H1 (cell line): Measurements from ENCODE around the gene RAD51D. TPM values are rescaled to one million over a fixed set of nuclear protein-coding genes. Genes with fewer than 3 reads are reported as not detected.

Experiments used
- CTCF ChIA-PET: fragments of 300-600 bp; sonication (Branson Sonifier 250); formaldehyde crosslinking; loops from one replicate; lab custom pipeline; 2021; ENCODE audit not compliant: partially characterized antibody; lab: Charles Lee
- POLR2A ChIA-PET: fragments of 300-600 bp; sonication (Branson Sonifier 250); formaldehyde crosslinking; loops from one replicate; lab custom pipeline; 2021; ENCODE audit warnings: inconsistent platforms; ENCODE audit not compliant: partially characterized antibody; lab: Charles Lee
- DNase-seq, 2 experiments: peaks; one replicate each; pipeline versions ENCODE4 v3.0.0 to v3.0.0-alpha.2; 2010 to 2022; ENCODE audit warnings: low spot score in 2 of 2, low read depth in 1 of 2, mixed read lengths in 1 of 2
- FAIRE-seq: peaks from 2 replicates; lab custom pipeline; 2011; peaks lifted over from hg19 to GRCh38; lab: Jason Lieb, UNC
- H2AFZ ChIP-seq: 2 replicates; pipeline ENCODE4 v1.8.1; 2012; ENCODE audit warnings: low read length, inconsistent platforms
- H2AK5ac ChIP-seq: 2 replicates; pipeline ENCODE4 v1.6.1; 2013; ENCODE audit warnings: low read depth, low read length
- H2BK120ac ChIP-seq: replicated peaks from 2 replicates; pipeline ENCODE3; 2013; ENCODE audit warnings: low read depth, low read length, inconsistent platforms
- H2BK12ac ChIP-seq: 2 replicates; pipeline ENCODE4 v1.6.1; 2013; ENCODE audit warnings: low read depth, low read length
- H2BK15ac ChIP-seq: 2 replicates; pipeline ENCODE4 v1.6.1; 2013; ENCODE audit warnings: low read length
- H2BK20ac ChIP-seq: 2 replicates; pipeline ENCODE4 v1.6.1; 2013; ENCODE audit warnings: low read length
- H2BK5ac ChIP-seq: 2 replicates; pipeline ENCODE4 v1.6.1; 2013; ENCODE audit warnings: low read depth, low read length
- H3K14ac ChIP-seq: 2 replicates; pipeline ENCODE4 v1.6.1; 2013; ENCODE audit warnings: inconsistent platforms; ENCODE audit not compliant: insufficient read length
- H3K18ac ChIP-seq: 2 replicates; pipeline ENCODE4 v1.6.1; 2013; ENCODE audit warnings: low read length; ENCODE audit errors: extremely low read depth
- H3K23ac ChIP-seq: 2 replicates; pipeline ENCODE4 v1.6.1; 2013; ENCODE audit warnings: inconsistent platforms; ENCODE audit not compliant: insufficient read length
- H3K23me2 ChIP-seq: 2 replicates; pipeline ENCODE4 v1.6.1; 2013; ENCODE audit warnings: low read depth, low read length
- H3K27ac ChIP-seq: 2 replicates; pipeline ENCODE4 v1.6.1; 2011; ENCODE audit warnings: low read depth, low read length, inconsistent platforms
- H3K27me3 ChIP-seq, 4 experiments: replicated peaks in 1 of 4; 1 replicate in 1 of 4; 2 replicates in 3 of 4; pipeline versions ENCODE4 v1.6.1 to v1.8.1; 2011 to 2013; ENCODE audit warnings: low read length in 3 of 4, mild to moderate bottlenecking in 3 of 4, inconsistent platforms in 2 of 4, mixed read lengths in 2 of 4, moderate library complexity in 1 of 4; ENCODE audit not compliant: control insufficient read depth in 3 of 4, insufficient read depth in 3 of 4; ENCODE audit errors: extremely low read depth in 1 of 4
- H3K36me3 ChIP-seq, 4 experiments: 2 replicates each; pipeline versions ENCODE4 v1.6.1 to v1.8.1; 2011 to 2013; ENCODE audit warnings: mild to moderate bottlenecking in 4 of 4, low read length in 3 of 4, moderate library complexity in 2 of 4, control low read depth in 1 of 4, inconsistent platforms in 1 of 4; ENCODE audit not compliant: insufficient read depth in 4 of 4, control insufficient read depth in 2 of 4
- H3K4ac ChIP-seq: replicated peaks from 2 replicates; pipeline ENCODE3; 2013; ENCODE audit warnings: low read length, low read depth, mixed read lengths, inconsistent platforms; ENCODE audit not compliant: insufficient read length
- H3K4me1 ChIP-seq, 4 experiments: replicated peaks in 1 of 4; 1 replicate in 1 of 4; 2 replicates in 3 of 4; pipeline versions ENCODE4 v1.6.1 to v1.8.1; 2011 to 2013; ENCODE audit warnings: low read length in 3 of 4, inconsistent platforms in 2 of 4, mixed read lengths in 1 of 4; ENCODE audit not compliant: insufficient read depth in 4 of 4, control insufficient read depth in 3 of 4
- H3K4me2 ChIP-seq, 2 experiments: 2 replicates each; pipeline versions ENCODE4 v1.6.1 to v1.8.1; 2011 to 2013; ENCODE audit warnings: low read depth in 2 of 2, low read length in 2 of 2, control low read depth in 1 of 2, inconsistent platforms in 1 of 2, mild to moderate bottlenecking in 1 of 2; ENCODE audit not compliant: insufficient read depth in 1 of 2
- H3K4me3 ChIP-seq, 4 experiments: fragments of 200-600, 300-600 bp in 1 of 4; sonication (generic), shearing (Covaris generic), sonication (Bioruptor Twin) in 1 of 4; 2 replicates each; pipeline versions ENCODE4 v1.5.1 to v1.8.1; 2011 to 2016; ENCODE audit warnings: low read length in 4 of 4, low read depth in 3 of 4, control low read depth in 2 of 4, inconsistent platforms in 2 of 4, mild to moderate bottlenecking in 2 of 4, mixed read lengths in 1 of 4, moderate library complexity in 1 of 4; ENCODE audit not compliant: insufficient read depth in 2 of 4; ENCODE audit errors: extremely low read depth in 1 of 4
- H3K56ac ChIP-seq: replicated peaks from 2 replicates; pipeline ENCODE3; 2013; ENCODE audit warnings: low read depth, mild to moderate bottlenecking, mixed read lengths, low read length, inconsistent platforms; ENCODE audit not compliant: insufficient read length
- H3K79me1 ChIP-seq: 2 replicates; pipeline ENCODE4 v1.6.1; 2013; ENCODE audit warnings: low read depth, low read length, control low read depth
- H3K79me2 ChIP-seq, 2 experiments: 2 replicates each; pipeline versions ENCODE4 v1.6.1 to v1.8.1; 2012 to 2013; ENCODE audit warnings: low read length in 2 of 2, mild to moderate bottlenecking in 2 of 2, inconsistent platforms in 1 of 2; ENCODE audit not compliant: insufficient read depth in 2 of 2, control insufficient read depth in 1 of 2
- H3K9ac ChIP-seq, 4 experiments: replicated peaks in 1 of 4; 1 replicate in 1 of 4; 2 replicates in 3 of 4; pipeline versions ENCODE4 v1.6.1 to v1.8.1; 2011 to 2013; ENCODE audit warnings: low read depth in 3 of 4, low read length in 3 of 4, control low read depth in 2 of 4, mild to moderate bottlenecking in 2 of 4, moderate library complexity in 2 of 4, inconsistent platforms in 1 of 4; ENCODE audit errors: extremely low read depth in 1 of 4
- H3K9me3 ChIP-seq, 2 experiments: 2 replicates each; pipeline versions ENCODE4 v1.6.1 to v1.8.1; 2012 to 2013; ENCODE audit warnings: mild to moderate bottlenecking in 2 of 2, moderate library complexity in 2 of 2, control low read depth in 1 of 2, inconsistent platforms in 1 of 2, low read depth in 1 of 2, low read length in 1 of 2, mixed read lengths in 1 of 2; ENCODE audit not compliant: insufficient read depth in 2 of 2
- H4K20me1 ChIP-seq, 2 experiments: replicated peaks in 1 of 2; 2 replicates each; pipeline versions ENCODE3 to v1.8.1; 2011 to 2013; ENCODE audit warnings: inconsistent platforms in 2 of 2, low read length in 2 of 2, mild to moderate bottlenecking in 1 of 2; ENCODE audit not compliant: insufficient read depth in 2 of 2, control insufficient read depth in 1 of 2
- H4K5ac ChIP-seq: 2 replicates; pipeline ENCODE4 v1.6.1; 2013; ENCODE audit warnings: low read length, low read depth, mixed read lengths, inconsistent platforms; ENCODE audit not compliant: insufficient read length
- H4K8ac ChIP-seq: 2 replicates; pipeline ENCODE4 v1.8.0; 2013; ENCODE audit warnings: mild to moderate bottlenecking, moderate library complexity, low read length, inconsistent platforms; ENCODE audit not compliant: insufficient read depth; ENCODE audit errors: extremely low read depth
- H4K91ac ChIP-seq: replicated peaks from 2 replicates; pipeline ENCODE3; 2013; ENCODE audit warnings: low read length, mixed read lengths, inconsistent platforms; ENCODE audit not compliant: insufficient read length
- CEBPB ChIP-seq: IDR thresholded peaks from 2 replicates; pipeline ENCODE4 v1.6.1; 2012; ENCODE audit warnings: low read depth, low read length
- CTCF ChIP-seq, 3 experiments: IDR thresholded peaks; 1 replicate in 2 of 3; 2 replicates in 1 of 3; pipeline versions ENCODE4 v1.5.1 to v1.6.1; 2011; ENCODE audit warnings: low read length in 3 of 3, mild to moderate bottlenecking in 3 of 3, inconsistent platforms in 2 of 3, low read depth in 1 of 3, moderate library complexity in 1 of 3; ENCODE audit not compliant: insufficient read depth in 1 of 3; ENCODE audit errors: control extremely low read depth in 1 of 3
- POLR2A ChIP-seq, 2 experiments: IDR thresholded peaks; 1 replicate in 1 of 2; 2 replicates in 1 of 2; pipeline ENCODE4 v1.6.1; 2011; ENCODE audit warnings: low read depth in 2 of 2, low read length in 2 of 2, mild to moderate bottlenecking in 2 of 2; ENCODE audit errors: control extremely low read depth in 1 of 2
- RAD21 ChIP-seq, 2 experiments: IDR thresholded peaks in 1 of 2; conservative IDR thresholded peaks in 1 of 2; 2 replicates each; pipeline ENCODE4 v1.6.1; 2011; ENCODE audit warnings: low read depth in 2 of 2, low read length in 2 of 2, improper control_type of control experiment in 1 of 2, inconsistent platforms in 1 of 2, mild to moderate bottlenecking in 1 of 2, moderate library complexity in 1 of 2
- RXRA ChIP-seq: IDR thresholded peaks from 2 replicates; pipeline ENCODE4 v1.6.1; 2011; ENCODE audit warnings: low read depth, mild to moderate bottlenecking, low read length, moderate library complexity; ENCODE audit not compliant: insufficient read depth
- SP4 ChIP-seq: IDR thresholded peaks from 2 replicates; pipeline ENCODE4 v1.6.1; 2012; ENCODE audit warnings: low read length, inconsistent platforms
- TAF1 ChIP-seq: IDR thresholded peaks from 2 replicates; pipeline ENCODE4 v1.6.1; 2011; ENCODE audit warnings: mild to moderate bottlenecking, low read depth, low read length
- TBP ChIP-seq: IDR thresholded peaks from 2 replicates; pipeline ENCODE4 v1.6.1; 2011; ENCODE audit warnings: low read depth, low read length, improper control_type of control experiment
- TCF12 ChIP-seq: IDR thresholded peaks from 2 replicates; pipeline ENCODE4 v1.6.1; 2011; ENCODE audit warnings: low read depth, mild to moderate bottlenecking, low read length
- WGBS, 2 experiments: shearing (Covaris generic) in 1 of 2; methylation state at CpG; one replicate each; pipeline versions ENCODE4 v1.1.6 to v1.1.7; 2013 to 2015; ENCODE audit warnings: low lambda C conversion rate in 2 of 2, mixed read lengths in 2 of 2, inconsistent platforms in 1 of 2, low coverage in 1 of 2, missing lambda C conversion rate in 1 of 2; ENCODE audit not compliant: insufficient replicate concordance in 2 of 2, insufficient coverage in 1 of 2, insufficient read length in 1 of 2; ENCODE audit errors: extremely low coverage in 1 of 2, missing lambda C conversion rate in 1 of 2; 5-methylcytosine and 5-hydroxymethylcytosine counted together
- polyA plus RNA-seq, 7 experiments: library from polyadenylated mRNA; depleted of rRNA in 3 of 7; stranded (reverse) in 5 of 7; unstranded in 2 of 7; fragments of >200 nt in 5 of 7; fragments of 200-250 nt in 2 of 7; gene quantifications; 1 replicate in 5 of 7; 2 replicates in 1 of 7; 4 replicates in 1 of 7; pipeline versions ENCODE4 v1.2.1 to v1.2.3, GENCODE V29; 2011 to 2013; ENCODE audit warnings: missing spikeins in 2 of 7, mixed read lengths in 2 of 7
- total RNA-seq: library from RNA; stranded (reverse); fragmentation: NEBNext Ultra II Directional; extraction: Animal tissue kit (Norgen Biotek cat#: 25700); gene quantifications from 2 replicates; pipeline ENCODE4 v1.2.1, GENCODE V29; 2021

RAD51D gene
- total and polyA plus RNA-seq, 2 of the 8 experiments (the other 6 are each of a cell fraction or from before 2014, with no cell fraction given): 10.2 to 12.9 TPM

GRCh38 chr17:35088881-35089585, 30.6 kb downstream of the RAD51D start:
- Histone ChIP-seq H4K8ac (peak overlapping the region; percentile 85; the same call in 1 of the 2 replicates), H3K9ac (peak overlapping the region; percentile 8 to 85 (median 53); a peak in 6 of 7 replicates), H3K18ac (peak overlapping the region; percentile 72), H3K79me1 (no peaks in the 10 kb centered on the region; the same call in 1 of the 2 replicates), H2AFZ (peak overlapping the region; percentile 66), H3K23ac (no peak overlapping the region), H4K20me1 (no peaks in the 10 kb centered on the region), H3K27me3 (no peaks in the 10 kb centered on the region), H3K27ac (peak overlapping the region; percentile 50; the same call in 1 of the 2 replicates), H2AK5ac (no peak overlapping the region), H3K4me2 (peak overlapping the region; percentile 74 to 86), H3K4ac (no peak overlapping the region), H2BK20ac (peak overlapping the region; percentile 76; the same call in 1 of the 2 replicates), H4K91ac (peak overlapping the region; percentile 55), H2BK5ac (peak overlapping the region; percentile 60; the same call in 1 of the 2 replicates), H3K14ac (no peak overlapping the region), H4K5ac (no peak overlapping the region), H3K79me2 (peaks cover 0 to 2% of the 10 kb centered on the region in 2 experiments; a peak in 1 of 4 replicates), H3K9me3 (no peaks in the 10 kb centered on the region), H3K4me3 (peak overlapping the region; percentile 53 to 86 (median 76)), H2BK12ac (peak overlapping the region; percentile 81; the same call in 1 of the 2 replicates), H2BK15ac (no peak overlapping the region; the same call in 1 of the 2 replicates), H3K56ac (no peak overlapping the region), H2BK120ac (no peak overlapping the region), H3K23me2 (peaks cover 12% of the 10 kb centered on the region; the same call in 1 of the 2 replicates), H3K4me1 (peaks cover 6 to 23% (median 11%) of the 10 kb centered on the region in 4 experiments), H3K36me3 (no peaks in the 10 kb centered on the region)
- WGBS, 2 experiments: 0% methylated on average over 6 of the region's 80 CpGs; no CpG with 5 or more reads in 1 of the 2 experiments
- ChIA-PET CTCF (interaction anchor here (0.6 to 3.5 kb wide), 20 partner anchors 11 to 136 kb away, joined by 3 to 22 read pairs (median 6); partner anchors contain the start of genes RAD51D and RFFL), POLR2A (interaction anchor here (0.6 to 2.5 kb wide), 16 partner anchors 9 to 108 kb away, joined by 3 to 12 read pairs (median 3); partner anchors contain the start of genes FNDC8, LIG3, NLE1 and RFFL)
- DNase-seq (peak in 1 of 2 experiments; percentile 90), FAIRE-seq (no peak)
- TF ChIP-seq TCF12 (no peak), SP4 (no peak), CTCF (IDR thresholded peaks at IDR 0.05; ENCODE audit: control extremely low read depth in 1 of 3, insufficient read depth in 1 of 3, low read depth in 1 of 3, low read length in 3 of 3) (peak; percentile 83 to 97 (median 83)), TBP (no peak; the same call in 1 of the 2 replicates), TAF1 (peak; percentile 4; the same call in 1 of the 2 replicates), CEBPB (no peak), POLR2A (IDR thresholded peaks at IDR 0.05; ENCODE audit: control extremely low read depth in 1 of 2, low read depth in 2 of 2, low read length in 2 of 2) (peak in 1 of 2 experiments; percentile 17; a peak in 1 of 3 replicates), RAD21 (IDR thresholded peaks at IDR 0.05 in 1 of 2, conservative IDR thresholded peaks at IDR 0.05 in 1 of 2; ENCODE audit: low read depth in 2 of 2, low read length in 2 of 2) (peak; percentile 41 to 71), RXRA (no peak)
